ENCODE measurements around the gene ITGB4. TPM values are rescaled to one million over a fixed set of nuclear protein-coding genes. Genes with fewer than 3 reads are reported as not detected.

Gene ITGB4
- total RNA-seq, 1 donor from 2014 or later, result 6.6 TPM

DNA sequence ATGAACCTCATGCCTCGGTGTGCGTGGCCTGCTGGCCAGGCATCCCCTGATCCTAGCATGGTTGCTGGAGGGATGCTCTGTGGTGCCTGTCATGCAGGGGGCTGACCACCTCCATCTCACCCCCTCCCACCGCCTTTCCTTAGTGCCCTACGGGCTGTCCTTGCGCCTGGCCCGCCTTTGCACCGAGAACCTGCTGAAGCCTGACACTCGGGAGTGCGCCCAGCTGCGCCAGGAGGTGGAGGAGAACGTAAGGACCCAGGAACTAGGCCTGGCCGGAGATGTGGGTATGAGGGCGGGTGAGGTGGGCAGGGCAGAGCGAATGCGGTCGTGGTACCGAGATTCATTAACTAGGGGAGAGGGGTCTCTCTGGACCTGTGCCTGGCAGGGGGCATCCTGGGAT, 19.0 kb downstream of the ITGB4 start:
- Histone ChIP-seq H3K4me3 (ENCODE audit: insufficient read depth, low read depth, low read length) (no peak overlapping the region), H3K9ac (ENCODE audit: low read length) (no peak overlapping the region), H3K4me2 (ENCODE audit: low read length) (no peak overlapping the region), H4K20me1 (ENCODE audit: insufficient read depth, low read length) (no peaks in the 10 kb centered on the region), H3K4me1 (ENCODE audit: insufficient read depth, low read length) (no peaks in the 10 kb centered on the region), H3K9me3 (ENCODE audit: insufficient read depth, low read depth, low read length) (no peaks in the 10 kb centered on the region), H3K27ac (ENCODE audit: low read depth, low read length) (no peak overlapping the region), H2AFZ (ENCODE audit: low read depth, low read length) (no peak overlapping the region), H3K79me2 (ENCODE audit: insufficient read depth, low read length) (no peaks in the 10 kb centered on the region), H3K27me3 (ENCODE audit: insufficient read depth, low read length) (no peaks in the 10 kb centered on the region), H3K36me3 (ENCODE audit: insufficient read depth, low read length) (no peaks in the 10 kb centered on the region)
- no peak overlapping the region for H3K4me3 Mint-ChIP-seq (ENCODE audit: unreplicated experiment)
- TF ChIP-seq, protein P1, sequence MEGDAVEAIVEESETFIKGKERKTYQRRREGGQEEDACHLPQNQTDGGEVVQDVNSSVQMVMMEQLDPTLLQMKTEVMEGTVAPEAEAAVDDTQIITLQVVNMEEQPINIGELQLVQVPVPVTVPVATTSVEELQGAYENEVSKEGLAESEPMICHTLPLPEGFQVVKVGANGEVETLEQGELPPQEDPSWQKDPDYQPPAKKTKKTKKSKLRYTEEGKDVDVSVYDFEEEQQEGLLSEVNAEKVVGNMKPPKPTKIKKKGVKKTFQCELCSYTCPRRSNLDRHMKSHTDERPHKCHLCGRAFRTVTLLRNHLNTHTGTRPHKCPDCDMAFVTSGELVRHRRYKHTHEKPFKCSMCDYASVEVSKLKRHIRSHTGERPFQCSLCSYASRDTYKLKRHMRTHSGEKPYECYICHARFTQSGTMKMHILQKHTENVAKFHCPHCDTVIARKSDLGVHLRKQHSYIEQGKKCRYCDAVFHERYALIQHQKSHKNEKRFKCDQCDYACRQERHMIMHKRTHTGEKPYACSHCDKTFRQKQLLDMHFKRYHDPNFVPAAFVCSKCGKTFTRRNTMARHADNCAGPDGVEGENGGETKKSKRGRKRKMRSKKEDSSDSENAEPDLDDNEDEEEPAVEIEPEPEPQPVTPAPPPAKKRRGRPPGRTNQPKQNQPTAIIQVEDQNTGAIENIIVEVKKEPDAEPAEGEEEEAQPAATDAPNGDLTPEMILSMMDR (IDR thresholded peaks at IDR 0.05; ENCODE audit: insufficient read depth, low read depth, low read length), result no peak
- no peak for TF ChIP-seq EZH2 (IDR thresholded peaks at IDR 0.05; ENCODE audit: insufficient read depth, low read length)
- H3K9me3 Mint-ChIP-seq (ENCODE audit: unreplicated experiment), result no peaks in the 10 kb centered on the region
- no peak overlapping the region for H3K27ac Mint-ChIP-seq (ENCODE audit: unreplicated experiment)
- peaks cover 7% of the 10 kb centered on the region for H3K4me1 Mint-ChIP-seq (ENCODE audit: low read depth, unreplicated experiment)
- H3K27me3 Mint-ChIP-seq (ENCODE audit: low read depth, unreplicated experiment), result peaks cover 11% of the 10 kb centered on the region
- FAIRE-seq, result no peak
- H3K36me3 Mint-ChIP-seq (ENCODE audit: low read depth, unreplicated experiment), result no peaks in the 10 kb centered on the region
- DNase-seq (ENCODE audit: low read depth), result no peak

DNA sequence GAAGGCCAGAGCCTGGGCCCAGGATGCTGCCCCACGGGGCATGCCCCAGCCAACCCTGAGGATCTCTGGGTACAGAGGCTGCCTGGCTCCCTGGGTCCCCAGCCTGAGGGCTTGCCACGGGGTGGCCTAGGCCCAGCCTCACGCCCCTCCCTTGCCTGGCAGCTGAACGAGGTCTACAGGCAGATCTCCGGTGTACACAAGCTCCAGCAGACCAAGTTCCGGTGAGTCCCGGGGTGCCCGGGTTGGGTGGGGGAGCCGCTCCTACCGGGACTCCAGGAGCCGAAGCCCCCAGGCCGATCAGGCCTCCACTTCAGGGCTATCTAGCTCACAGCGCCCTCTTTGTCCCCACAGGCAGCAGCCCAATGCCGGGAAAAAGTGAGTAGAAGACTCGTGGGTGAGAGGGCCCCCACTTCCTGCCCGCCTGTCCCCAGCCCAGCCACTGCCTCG, 19.4 kb downstream of the ITGB4 start:
- no peak overlapping the region for H3K27ac ChIP-seq (ENCODE audit: low read depth, low read length)
- TF ChIP-seq EZH2 (IDR thresholded peaks at IDR 0.05; ENCODE audit: insufficient read depth, low read length), result no peak
- TF ChIP-seq, protein P1 (IDR thresholded peaks at IDR 0.05; ENCODE audit: insufficient read depth, low read depth, low read length), result no peak
- no peaks in the 10 kb centered on the region for H3K9me3 ChIP-seq (ENCODE audit: insufficient read depth, low read depth, low read length)
- peaks cover 9% of the 10 kb centered on the region for H3K27me3 Mint-ChIP-seq (ENCODE audit: low read depth, unreplicated experiment)
- H4K20me1 ChIP-seq (ENCODE audit: insufficient read depth, low read length), result no peaks in the 10 kb centered on the region
- H3K27me3 ChIP-seq (ENCODE audit: insufficient read depth, low read length), result no peaks in the 10 kb centered on the region
- H2AFZ ChIP-seq (ENCODE audit: low read depth, low read length), result no peak overlapping the region
- DNase-seq (ENCODE audit: low read depth) (no peak), FAIRE-seq (no peak)
- no peaks in the 10 kb centered on the region for H3K36me3 ChIP-seq (ENCODE audit: insufficient read depth, low read length)
- H3K4me3 Mint-ChIP-seq (ENCODE audit: unreplicated experiment), result no peak overlapping the region
- H3K4me1 Mint-ChIP-seq (ENCODE audit: low read depth, unreplicated experiment), result peaks cover 7% of the 10 kb centered on the region
- H3K4me2 ChIP-seq (ENCODE audit: low read length), result no peak overlapping the region
- no peaks in the 10 kb centered on the region for H3K79me2 ChIP-seq (ENCODE audit: insufficient read depth, low read length)
- H3K9me3 Mint-ChIP-seq (ENCODE audit: unreplicated experiment), result no peaks in the 10 kb centered on the region
- H3K36me3 Mint-ChIP-seq (ENCODE audit: low read depth, unreplicated experiment), result no peaks in the 10 kb centered on the region
- no peak overlapping the region for H3K27ac Mint-ChIP-seq (ENCODE audit: unreplicated experiment)
- no peak overlapping the region for H3K9ac ChIP-seq (ENCODE audit: low read length)
- no peak overlapping the region for H3K4me3 ChIP-seq (ENCODE audit: insufficient read depth, low read depth, low read length)
- no peaks in the 10 kb centered on the region for H3K4me1 ChIP-seq (ENCODE audit: insufficient read depth, low read length)

DNA sequence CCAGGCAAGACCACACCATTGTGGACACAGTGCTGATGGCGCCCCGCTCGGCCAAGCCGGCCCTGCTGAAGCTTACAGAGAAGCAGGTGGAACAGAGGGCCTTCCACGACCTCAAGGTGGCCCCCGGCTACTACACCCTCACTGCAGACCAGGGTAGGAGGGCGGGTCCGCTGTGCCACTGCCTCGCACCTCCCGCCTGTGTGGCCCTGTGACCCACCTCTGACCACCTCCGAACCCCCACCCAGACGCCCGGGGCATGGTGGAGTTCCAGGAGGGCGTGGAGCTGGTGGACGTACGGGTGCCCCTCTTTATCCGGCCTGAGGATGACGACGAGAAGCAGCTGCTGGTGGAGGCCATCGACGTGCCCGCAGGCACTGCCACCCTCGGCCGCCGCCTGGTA, 21.1 kb downstream of the ITGB4 start:
- DNase-seq (ENCODE audit: low read depth) (no peak), FAIRE-seq (no peak)
- no peaks in the 10 kb centered on the region for H3K79me2 ChIP-seq (ENCODE audit: insufficient read depth, low read length)
- no peaks in the 10 kb centered on the region for H4K20me1 ChIP-seq (ENCODE audit: insufficient read depth, low read length)
- no peaks in the 10 kb centered on the region for H3K4me1 ChIP-seq (ENCODE audit: insufficient read depth, low read length)
- H3K4me2 ChIP-seq (ENCODE audit: low read length), result no peak overlapping the region
- Mint-ChIP-seq H3K27me3 (ENCODE audit: low read depth, unreplicated experiment) (peaks cover 3% of the 10 kb centered on the region), H3K4me1 (ENCODE audit: low read depth, unreplicated experiment) (peaks cover 7% of the 10 kb centered on the region), H3K36me3 (ENCODE audit: low read depth, unreplicated experiment) (no peaks in the 10 kb centered on the region), H3K4me3 (ENCODE audit: unreplicated experiment) (no peak overlapping the region), H3K9me3 (ENCODE audit: unreplicated experiment) (no peaks in the 10 kb centered on the region), H3K27ac (ENCODE audit: unreplicated experiment) (no peak overlapping the region)
- TF ChIP-seq, protein P1 (IDR thresholded peaks at IDR 0.05; ENCODE audit: insufficient read depth, low read depth, low read length), result no peak
- TF ChIP-seq EZH2 (IDR thresholded peaks at IDR 0.05; ENCODE audit: insufficient read depth, low read length), result no peak
- no peak overlapping the region for H3K4me3 ChIP-seq (ENCODE audit: insufficient read depth, low read depth, low read length)
- H3K27me3 ChIP-seq (ENCODE audit: insufficient read depth, low read length), result no peaks in the 10 kb centered on the region
- H3K27ac ChIP-seq (ENCODE audit: low read depth, low read length), result no peak overlapping the region
- no peak overlapping the region for H2AFZ ChIP-seq (ENCODE audit: low read depth, low read length)
- no peaks in the 10 kb centered on the region for H3K9me3 ChIP-seq (ENCODE audit: insufficient read depth, low read depth, low read length)
- no peak overlapping the region for H3K9ac ChIP-seq (ENCODE audit: low read length)
- H3K36me3 ChIP-seq (ENCODE audit: insufficient read depth, low read length), result no peaks in the 10 kb centered on the region
